Measurements from ENCODE around the gene MGAT5.

Gene MGAT5

GRCh38 chr2:134448650-134449049, 194.8 kb downstream of the MGAT5 start:
- DNase-seq (ENCODE audit: low read depth, low spot score) = no peak

GRCh38 chr2:134449157-134449556, 195.3 kb downstream of the MGAT5 start:
- DNase-seq (ENCODE audit: low read depth, low spot score) = no peak

GRCh38 chr2:134449751-134450513, 196.1 kb downstream of the MGAT5 start:
- no peak for DNase-seq (ENCODE audit: low read depth, low spot score)

GRCh38 chr2:134451347-134451630, 197.4 kb downstream of the MGAT5 start:
- DNase-seq (ENCODE audit: low read depth, low spot score) = no peak

GRCh38 chr2:134452042-134452733, 198.3 kb downstream of the MGAT5 start:
- no peak for DNase-seq (ENCODE audit: low read depth, low spot score)

GRCh38 chr2:134453476-134453875, 199.6 kb downstream of the MGAT5 start:
- no peak for DNase-seq (ENCODE audit: low read depth, low spot score)

- DNase-seq (ENCODE audit: low read depth, low spot score) = no peak
These were observed 200.1 kb downstream of the MGAT5 start for GRCh38 chr2:134453973-134454372.

- DNase-seq (ENCODE audit: low read depth, low spot score) = no peak
These were observed 200.6 kb downstream of the MGAT5 start for GRCh38 chr2:134454426-134454825.

- no peak for DNase-seq (ENCODE audit: low read depth, low spot score)
These were observed 201.1 kb downstream of the MGAT5 start for GRCh38 chr2:134454931-134455330.

- DNase-seq (ENCODE audit: low read depth, low spot score) = no peak
These were observed 201.6 kb downstream of the MGAT5 start for GRCh38 chr2:134455426-134455825.

GRCh38 chr2:134457353-134457752, 203.5 kb downstream of the MGAT5 start:
- no peak for DNase-seq (ENCODE audit: low read depth, low spot score)

- DNase-seq (ENCODE audit: low read depth, low spot score) = no peak
These were observed 204.0 kb downstream of the MGAT5 start for GRCh38 chr2:134457765-134458472.

GRCh38 chr2:134458473-134458853, 204.6 kb downstream of the MGAT5 start:
- DNase-seq (ENCODE audit: low read depth, low spot score) = no peak

GRCh38 chr2:134458950-134459349, 205.1 kb downstream of the MGAT5 start:
- DNase-seq (ENCODE audit: low read depth, low spot score) = no peak

- no peak for DNase-seq (ENCODE audit: low read depth, low spot score)
These were observed 206.0 kb downstream of the MGAT5 start for GRCh38 chr2:134459706-134460406.

- DNase-seq (ENCODE audit: low read depth, low spot score) = no peak
These were observed 206.7 kb downstream of the MGAT5 start for GRCh38 chr2:134460583-134460998.

- no peak for DNase-seq (ENCODE audit: low read depth, low spot score)
These were observed 207.6 kb downstream of the MGAT5 start for GRCh38 chr2:134461511-134461910.

- DNase-seq (ENCODE audit: low read depth, low spot score) = no peak
These were observed 208.4 kb downstream of the MGAT5 start for GRCh38 chr2:134462275-134462674.

- DNase-seq (ENCODE audit: low read depth, low spot score) = no peak
These were observed 209.2 kb downstream of the MGAT5 start for GRCh38 chr2:134462791-134463698.

- DNase-seq (ENCODE audit: low read depth, low spot score) = no peak
These were observed 209.8 kb downstream of the MGAT5 start for GRCh38 chr2:134463699-134464022.

All from activated naive CD8-positive, alpha-beta T cell treated with anti-CD3 and anti-CD28 coated beads, Interleukin-2, amount 50 U/mL, for 16 hours (primary cell).